GM18907 (cell line): Measurements from ENCODE around the gene TAF13.
"Not testable (repeated sequence)": the region's sequence is repeated elsewhere in the genome, so short reads cannot be mapped to it uniquely, and the experiment has no call there.

Experiments
- ATAC-seq: cut with Tn5 transposase; IDR thresholded peaks from one replicate; pipeline ENCODE4 v1.9.1; 2021; ENCODE audit warnings: mild to moderate bottlenecking, moderate library complexity; ENCODE audit not compliant: unreplicated experiment

The TAF13 gene

DNA sequence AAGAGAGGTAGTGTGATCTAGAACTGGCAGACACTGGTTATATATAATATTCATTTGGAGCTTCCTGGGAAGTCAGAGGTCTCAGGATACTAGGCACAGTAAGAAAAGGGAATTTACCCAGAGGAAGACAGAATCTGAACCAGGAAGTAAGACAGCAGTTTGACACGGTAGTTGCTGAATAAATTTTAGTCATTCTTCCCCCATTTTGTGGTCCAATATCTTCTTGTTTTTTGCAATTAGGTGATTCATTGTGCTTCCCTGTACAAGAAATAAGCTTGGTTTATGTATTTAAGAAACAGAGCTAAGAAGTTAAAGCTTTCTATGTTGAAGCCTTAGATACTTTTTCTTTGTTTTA is 16.0 kb upstream of the TAF13 start:
- ATAC-seq: no peak

DNA sequence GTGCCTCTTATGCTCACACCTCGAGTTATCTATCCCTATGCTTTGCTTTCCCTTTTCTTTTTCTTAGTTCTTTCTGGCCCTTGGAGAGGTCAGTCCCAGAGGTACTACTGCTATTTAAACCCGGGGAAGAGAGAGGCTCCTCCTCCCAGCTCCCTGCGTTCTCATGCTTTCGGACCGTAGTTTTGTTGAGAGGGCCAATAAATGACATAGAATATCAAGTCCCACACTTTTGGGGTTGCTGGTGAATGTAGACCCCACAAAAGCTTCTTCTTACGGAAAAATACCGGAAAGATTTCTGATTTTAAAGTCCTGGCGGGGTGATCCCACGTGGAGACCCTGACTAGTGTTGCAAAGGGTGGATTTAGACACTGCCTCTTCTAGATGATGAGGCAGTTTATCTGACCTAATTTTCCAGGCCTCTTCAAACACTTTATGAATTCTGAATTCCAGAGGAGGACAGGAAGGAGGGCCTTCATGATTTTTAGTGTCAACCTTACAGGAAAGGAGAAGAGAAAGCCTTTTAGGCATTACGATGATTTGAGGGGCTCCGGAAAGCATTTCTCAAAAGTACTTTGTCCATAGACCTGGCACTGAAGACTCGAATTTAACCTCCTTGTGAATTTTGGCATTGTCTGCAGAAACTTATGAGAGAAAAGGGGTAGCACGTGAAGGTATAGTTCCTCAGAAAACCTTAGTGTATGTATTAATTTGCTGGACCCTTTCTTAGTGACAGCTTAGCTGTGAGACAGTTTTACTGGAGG is 15.5 kb upstream of the TAF13 start:
- ATAC-seq: peak; percentile 52

DNA sequence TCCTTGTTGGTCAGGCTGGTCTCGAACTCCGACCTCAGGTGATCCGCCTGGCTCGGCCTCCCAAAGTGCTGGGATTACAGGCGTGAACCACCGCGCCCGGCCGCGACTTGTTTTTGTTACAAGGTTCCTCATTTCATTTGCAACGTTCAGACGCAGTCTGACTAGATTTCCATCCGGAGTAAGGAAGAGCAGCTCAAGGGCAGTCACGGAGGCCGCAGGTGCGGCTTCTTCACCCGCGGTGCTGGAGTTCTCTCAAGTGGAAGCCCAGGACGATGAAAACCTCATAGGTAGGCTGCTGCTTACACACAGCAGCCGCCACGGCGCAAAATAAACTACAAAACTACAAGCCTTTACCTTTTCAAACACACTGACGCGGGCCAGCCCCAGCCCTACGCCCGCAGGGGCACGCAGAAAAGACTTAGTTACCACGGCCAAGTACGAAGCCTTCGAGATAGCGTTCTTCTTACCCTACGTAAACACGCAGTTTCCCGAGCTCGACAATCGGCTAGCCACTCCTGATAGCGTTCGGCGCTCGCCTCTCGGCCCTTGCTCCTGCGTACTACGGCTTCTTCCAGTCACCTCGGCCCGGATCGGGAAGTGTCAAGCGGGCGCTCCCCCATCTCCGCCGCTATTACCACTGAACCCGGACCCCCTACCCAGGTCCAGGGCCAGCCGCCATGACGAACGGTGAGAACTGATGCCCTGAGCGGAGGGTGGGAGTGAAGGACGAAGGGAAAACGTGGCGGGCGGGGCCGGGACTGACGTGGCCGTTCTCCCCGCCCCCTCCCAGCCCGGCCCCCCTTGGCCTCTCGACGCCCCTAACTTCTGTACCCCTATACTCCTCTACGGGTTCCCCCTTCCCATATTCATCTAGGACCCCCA is 14.6 kb upstream of the TAF13 start, which contains the start of gene TMEM167B:
TSS of gene TMEM167B (plus strand) at position 569 of the 882 bp plus-strand sequence. CDS start at position 678, 109 bp downstream.
- peak; percentile 92 for ATAC-seq

DNA sequence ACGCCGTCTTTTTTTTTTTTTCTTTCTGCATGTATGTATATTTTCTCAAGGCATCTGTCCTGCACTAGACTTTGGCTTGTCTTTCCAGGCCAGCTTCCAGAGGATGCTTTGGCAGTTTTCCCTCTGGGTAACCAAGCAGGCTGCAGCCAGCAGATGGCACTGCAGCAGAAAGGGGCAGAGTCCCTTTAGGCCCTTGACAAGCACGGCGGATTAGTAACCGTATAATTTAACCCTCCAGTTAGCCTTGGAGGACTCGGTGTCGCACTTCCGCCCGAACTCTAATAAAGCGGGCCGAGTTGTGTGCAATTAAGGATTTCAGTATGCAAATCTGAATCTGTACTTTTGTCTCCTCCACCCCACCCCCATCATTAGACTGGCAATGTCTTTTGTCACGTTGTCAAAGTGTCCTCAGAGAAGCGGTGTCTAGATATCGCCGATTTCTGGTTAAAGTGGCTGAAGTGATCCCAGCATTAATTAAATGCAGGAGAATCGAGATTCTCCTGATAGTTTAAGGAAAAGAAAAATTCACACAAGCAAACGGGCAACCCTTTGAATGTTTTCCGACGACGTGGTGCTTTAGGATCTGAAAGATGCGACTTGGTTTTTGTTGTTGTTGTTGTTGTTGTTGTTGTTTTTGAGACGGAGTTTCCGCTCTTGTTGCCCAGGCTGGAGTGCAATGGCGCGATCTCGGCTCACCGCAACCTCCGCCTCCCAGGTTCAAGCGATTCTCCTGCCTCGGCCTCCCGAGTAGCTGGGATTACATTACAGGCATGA is 13.6 kb upstream of the TAF13 start:
- no peak for ATAC-seq

DNA sequence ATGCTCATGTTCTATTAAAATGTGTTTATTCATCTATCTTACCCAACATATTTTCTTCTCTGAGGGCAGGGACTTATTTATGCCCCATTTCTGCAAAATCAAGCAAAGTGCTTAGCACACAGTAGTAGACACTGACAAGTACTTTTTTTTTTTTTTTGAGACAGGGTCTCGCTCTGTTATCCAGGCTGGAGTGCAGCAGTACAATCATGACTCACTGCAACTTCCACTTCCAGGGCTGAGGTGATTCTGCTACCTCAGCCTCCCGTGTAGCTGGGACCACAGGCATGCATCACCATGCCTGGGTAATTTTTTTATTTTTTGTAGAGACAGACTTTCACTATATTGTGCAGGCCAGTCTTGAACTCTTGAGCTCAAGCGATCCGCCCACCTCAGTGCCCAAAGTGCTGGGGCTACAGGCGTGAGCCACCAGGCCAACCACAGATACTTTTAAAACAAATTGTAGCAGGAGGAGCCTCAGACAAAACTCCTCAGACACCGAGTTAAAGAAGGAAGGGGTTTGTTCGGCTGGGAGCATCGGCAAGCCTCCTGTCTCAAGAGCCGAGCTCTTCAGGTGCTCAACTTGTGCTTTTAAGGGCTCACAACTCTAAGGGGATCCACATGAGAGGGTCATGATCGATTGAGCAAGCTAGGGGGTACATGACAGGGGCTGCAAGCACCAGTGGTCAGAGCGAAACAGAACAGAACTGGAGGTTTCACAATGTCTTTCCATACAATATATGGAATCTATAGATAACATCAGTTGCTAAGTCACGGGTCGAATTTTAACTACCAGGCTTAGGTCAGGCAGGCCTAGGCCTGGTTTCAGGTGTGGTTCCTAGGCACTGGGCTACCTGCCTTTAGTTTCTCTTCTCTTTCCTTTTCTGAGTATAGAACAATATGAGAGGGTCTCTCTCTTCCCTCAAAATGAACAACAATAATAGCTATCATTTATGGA is 9.0 kb upstream of the TAF13 start:
- ATAC-seq: no peak

DNA sequence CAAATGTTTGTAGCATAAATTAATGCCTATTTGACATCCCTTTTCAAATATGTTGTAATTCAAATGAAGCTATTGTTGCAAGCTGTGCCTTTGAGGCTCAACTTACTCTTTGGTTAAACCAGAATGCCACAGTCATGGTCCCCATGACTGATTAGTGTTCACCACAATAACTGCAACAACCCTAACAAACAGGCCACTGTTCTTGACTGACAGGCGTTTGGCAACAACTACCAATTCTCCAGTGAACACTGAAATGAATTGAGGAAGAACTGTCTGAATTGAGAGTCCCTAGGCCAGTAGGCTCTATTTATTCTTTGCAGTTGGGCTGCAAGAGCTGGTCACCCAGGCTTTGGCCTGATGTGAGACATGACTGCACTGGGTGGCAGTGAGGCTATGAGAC is 8.1 kb upstream of the TAF13 start:
- no peak for ATAC-seq

DNA sequence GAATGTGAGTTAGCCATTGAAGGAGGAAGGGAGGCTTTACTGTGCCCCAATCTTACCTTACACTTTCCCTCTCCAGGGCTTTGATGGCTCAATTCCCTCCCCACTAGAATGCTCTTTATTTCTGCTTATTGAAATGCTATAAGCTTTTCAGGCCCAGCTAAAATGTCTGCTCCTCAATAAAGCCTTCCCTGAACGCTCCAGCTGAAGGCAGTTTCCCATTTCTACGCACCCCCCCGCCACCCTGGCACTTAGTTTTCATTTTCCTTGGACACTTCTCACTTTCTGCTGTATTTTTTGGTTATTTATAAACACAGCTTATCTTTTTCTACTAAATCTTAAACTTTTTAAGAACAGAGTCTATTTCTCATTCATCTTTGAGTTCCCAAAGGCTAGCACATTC is 7.7 kb upstream of the TAF13 start:
- no peak for ATAC-seq

DNA sequence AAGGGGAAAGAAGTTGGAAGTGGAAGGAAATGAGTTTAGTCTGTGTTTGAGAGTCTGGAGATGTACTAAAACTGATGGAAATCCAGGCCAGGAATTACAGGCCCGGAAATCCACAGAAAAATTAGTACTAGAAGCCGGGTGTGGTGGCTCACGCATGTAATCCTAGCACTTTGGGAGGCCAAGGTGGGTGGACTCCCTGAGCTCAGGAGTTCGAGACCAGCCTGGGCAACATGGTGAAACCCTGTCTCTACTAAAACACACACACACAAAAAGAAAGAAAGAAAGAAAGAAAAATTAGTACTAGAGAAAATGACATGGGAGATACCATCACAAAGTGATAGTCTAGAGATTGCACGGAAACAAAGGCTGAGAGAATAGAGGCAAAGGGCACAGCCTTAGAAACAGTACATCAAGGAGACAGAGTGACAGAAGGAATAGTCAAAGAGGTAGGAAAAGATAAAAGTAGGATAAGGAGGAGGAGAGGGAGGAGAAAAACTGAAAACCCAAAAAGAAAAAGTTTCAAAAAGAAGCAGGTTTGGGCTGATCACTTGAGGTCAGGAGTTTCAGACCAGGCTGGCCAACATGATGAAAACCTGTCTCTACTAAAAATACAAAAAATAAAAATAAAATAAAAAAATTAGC is 4.8 kb upstream of the TAF13 start:
- ATAC-seq: no peak

DNA sequence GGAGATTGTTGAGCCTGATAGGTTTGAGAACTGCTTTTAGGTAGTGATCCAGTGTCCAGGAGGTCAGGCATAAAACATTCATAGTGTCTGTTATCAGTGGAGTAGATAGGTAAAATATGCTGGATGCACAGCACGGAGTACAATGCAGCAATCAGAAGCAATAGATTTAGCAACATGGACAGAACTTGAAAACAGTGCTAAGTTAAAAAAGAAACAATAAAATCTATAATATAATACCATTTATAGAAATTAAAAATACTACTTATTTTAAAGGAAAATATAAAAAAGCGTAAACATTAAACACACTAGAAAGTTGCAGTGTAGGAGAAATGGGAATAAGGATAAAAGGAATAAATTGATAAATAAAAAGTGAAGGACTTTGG is 3.4 kb upstream of the TAF13 start:
- no peak for ATAC-seq

DNA sequence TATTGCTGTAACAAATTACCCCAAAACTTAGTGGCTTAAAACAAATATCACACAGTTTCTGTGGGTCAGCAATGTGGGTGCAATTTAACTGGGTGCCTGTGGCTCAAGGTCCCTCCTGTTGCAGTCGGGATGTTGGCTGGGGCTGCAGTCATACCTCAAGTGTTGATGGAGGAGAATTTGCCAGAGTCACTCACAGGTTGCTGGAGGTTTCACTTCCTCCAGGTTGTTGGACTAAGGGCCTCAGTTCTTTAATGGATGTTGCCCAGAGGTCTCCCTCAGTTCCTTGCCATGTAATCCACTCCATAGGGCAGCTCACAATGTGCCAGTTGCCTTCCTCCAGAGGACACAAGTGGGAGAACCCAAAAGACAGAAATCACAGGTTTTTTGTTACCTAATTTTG is 2.5 kb upstream of the TAF13 start:
- no peak for ATAC-seq

DNA sequence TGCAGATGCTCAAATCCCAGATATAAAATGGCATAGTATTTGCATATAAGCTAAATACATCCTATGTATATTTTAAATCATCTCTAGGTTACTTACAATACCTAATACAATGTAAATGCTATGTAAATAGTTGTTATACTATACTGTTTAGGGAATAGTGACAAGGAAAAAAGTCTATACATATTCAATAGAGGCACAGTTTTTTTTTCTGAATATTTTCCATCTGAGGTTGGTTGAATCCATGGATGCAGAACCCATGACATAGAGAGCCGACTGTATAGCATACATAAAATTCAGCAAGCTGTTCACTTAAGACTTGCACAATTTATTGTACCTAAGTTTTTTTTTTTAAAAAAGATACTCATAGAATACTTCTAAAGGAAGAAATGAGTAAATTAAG is 6.5 kb downstream of the TAF13 start:
- ATAC-seq: no peak

DNA sequence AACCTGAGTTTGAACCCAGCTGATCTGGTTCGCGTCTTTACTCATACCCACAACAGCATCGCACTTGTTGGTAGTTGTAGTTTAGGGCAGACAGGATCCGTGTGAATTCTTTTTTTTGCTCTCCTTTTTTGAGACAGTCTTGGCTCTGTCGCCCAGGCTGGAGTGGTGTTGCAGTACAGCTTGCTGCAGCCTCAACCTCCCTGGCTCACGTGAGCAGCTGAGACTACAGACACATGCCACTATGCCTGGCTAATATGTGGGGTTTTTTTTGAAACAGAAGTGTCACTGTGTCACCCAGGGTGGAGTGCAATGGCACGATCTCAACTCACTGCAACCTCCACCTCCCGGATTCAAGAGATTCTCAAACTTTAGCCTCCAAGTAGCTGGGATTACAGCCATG is 7.9 kb downstream of the TAF13 start:
- no peak for ATAC-seq

DNA sequence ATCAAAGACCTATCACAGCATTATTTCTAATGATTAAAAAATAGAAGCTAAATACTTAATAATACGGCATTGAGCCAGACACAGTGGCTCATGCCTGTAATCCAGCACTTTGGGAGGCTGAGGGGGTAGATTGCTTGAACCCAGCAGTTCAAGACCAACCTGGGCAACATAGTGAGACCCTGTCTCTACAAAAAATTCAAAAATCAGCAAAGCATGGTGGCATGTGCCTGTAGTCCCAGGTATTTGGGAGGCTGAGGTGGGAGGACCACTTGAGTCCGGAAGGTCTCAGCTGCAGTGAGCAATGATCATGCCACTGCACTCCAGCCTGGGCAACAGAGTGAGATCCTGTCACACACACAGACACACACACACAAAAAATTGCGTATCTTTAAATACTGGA is 10.7 kb downstream of the TAF13 start:
- ATAC-seq: no peak

DNA sequence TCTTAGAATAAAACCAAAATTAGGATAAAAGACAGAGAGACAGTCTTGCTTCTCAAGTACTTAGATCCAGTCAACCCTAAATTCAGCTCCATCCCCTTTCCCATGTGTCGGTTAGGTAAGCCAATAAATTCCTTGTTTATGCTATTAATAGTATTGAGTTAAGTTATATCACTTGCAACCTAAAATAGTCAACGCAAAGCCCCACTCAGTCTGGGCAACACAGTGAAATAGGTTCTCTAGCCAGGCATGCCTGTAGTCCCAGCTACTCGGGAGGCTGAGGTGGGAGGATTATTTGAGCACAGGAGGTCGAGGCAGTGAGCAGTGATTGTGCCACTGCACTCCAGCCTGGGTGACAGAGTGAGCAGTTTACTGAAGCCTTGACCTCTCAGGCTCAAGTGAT is 14.6 kb downstream of the TAF13 start:
- ATAC-seq: no peak

DNA sequence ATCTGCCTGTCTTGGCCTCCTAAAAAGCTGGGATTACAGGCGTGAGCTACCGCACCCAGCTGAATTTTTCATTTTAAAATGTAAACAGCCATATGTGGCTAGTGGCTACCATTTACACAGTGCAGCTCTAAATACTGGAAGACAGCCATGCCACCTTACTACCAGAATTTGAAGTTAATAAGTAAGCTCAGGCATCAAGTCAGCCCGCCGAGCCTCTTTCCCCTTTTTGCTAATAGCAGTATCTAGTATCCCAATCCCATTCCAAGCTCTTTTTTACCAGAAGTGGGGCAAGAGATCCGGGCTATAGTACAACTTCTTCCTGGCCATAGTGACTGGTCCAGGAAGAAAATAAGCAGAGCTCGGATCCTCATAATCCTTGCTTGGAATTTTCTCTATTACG is 15.1 kb downstream of the TAF13 start:
- ATAC-seq: no peak

DNA sequence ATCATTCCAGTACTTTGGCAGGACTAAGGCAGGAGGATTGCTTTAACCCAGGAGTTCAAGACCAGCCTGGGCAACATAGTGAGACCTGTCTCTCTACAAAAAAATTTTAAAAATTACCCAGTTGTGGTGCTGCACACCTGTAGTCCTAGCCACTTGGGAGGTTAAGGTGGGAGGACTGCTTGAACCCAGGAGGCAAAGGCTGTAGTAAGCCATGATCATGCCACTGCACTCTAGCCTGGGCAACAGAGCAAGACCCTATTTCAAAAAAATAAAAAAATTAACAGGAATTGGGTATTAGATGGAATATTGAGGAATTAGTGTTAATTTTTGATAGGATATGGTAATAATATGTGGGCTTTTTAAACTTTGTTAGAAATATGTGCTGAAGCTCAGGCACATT is 16.8 kb downstream of the TAF13 start:
- no peak for ATAC-seq

DNA sequence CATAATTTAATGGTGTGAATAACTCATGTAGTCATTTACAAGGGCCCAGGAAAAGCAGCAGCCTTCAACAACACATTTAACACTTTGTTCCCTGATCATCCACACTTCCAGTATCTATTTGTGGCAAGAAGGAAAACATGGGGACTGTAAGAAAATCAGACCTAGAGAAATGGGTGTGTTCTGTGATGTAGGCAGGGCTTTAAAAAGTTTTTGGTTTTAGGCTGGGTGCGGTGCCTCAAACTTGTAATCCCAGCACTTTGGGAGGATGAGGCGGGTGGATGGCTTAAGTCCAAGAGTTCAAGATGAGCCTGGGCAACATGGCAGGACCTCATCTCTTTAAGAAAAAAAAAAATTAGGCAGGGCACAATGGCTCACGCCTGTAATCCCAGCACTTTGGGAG is 19.7 kb downstream of the TAF13 start:
- no peak for ATAC-seq

DNA sequence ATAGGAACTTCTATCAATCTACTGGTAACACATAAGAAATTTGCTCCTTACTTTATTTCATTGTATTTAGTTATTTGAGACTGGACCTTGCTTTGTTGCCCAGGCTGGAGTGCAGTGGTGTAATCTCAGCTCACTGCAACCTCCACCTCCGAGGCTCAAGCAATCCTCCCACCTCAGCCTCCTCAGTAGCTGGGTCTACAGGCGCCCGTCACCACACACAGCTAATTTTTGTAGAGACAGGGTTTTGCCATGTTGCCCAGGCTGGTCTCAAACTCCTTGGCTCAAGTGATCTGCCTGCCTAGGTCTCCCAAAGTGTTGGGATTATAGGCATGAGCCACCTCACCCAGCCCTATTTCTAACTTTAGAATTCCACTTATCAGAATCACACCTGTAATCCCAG is 23.7 kb downstream of the TAF13 start:
- not testable (repeated sequence) for ATAC-seq

DNA sequence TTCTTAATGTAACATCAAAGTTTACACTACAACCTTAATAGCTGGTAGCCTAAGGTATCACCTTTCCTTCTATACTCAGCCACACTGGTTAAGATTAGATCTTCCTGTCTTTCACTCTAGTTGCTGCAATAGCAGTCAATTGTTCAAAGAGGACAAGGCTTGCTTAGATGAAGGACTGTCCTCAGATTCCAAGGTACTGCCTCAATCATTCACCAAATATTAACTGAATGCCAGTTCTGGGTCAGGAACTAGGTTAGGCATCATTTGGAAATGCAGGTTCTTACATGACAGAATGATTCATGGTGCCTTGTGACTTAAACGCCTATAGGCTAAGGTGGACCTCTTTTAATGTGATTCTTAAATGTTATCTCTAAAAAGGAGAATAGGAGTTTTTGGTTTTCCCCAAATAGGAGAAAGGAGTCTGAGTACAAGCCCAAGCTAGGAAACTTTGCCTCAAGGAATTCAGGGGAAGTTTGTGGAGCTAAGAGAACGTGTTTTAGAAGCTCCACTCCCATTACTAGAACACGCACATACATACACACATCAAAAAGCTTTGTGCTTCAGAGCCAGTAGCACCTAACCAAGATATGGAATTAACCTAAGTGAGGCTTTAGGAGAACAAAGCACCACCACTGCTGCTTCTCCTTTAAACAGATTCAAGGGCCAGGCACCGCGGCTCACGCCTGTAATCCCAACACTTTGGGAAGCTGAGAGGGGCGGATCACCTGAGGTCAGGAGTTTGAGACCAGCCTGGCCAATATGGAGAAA is 25.4 kb downstream of the TAF13 start:
- no peak for ATAC-seq
